Stimulated activated naive CD8-positive, alpha-beta T cell treated with anti-CD3 and anti-CD28 coated beads, Interleukin-15, Interleukin-2, amounts not matched to agents 100 U/mL and 50 U/mL, for 24 hours (primary cell): Measurements from ENCODE around the gene VPS51.
"Not testable (repeated sequence)": the region's sequence is repeated elsewhere in the genome, so short reads cannot be mapped to it uniquely, and the experiment has no call there.

Source experiments
- ATAC-seq: fragments of 150-1000 bp; cut with Tn5 transposase; one replicate; pipeline ENCODE4 v1.10.0; 2021
- DNase-seq: peaks from one replicate; pipeline ENCODE4 v3.0.0; 2021

VPS51 gene

DNA sequence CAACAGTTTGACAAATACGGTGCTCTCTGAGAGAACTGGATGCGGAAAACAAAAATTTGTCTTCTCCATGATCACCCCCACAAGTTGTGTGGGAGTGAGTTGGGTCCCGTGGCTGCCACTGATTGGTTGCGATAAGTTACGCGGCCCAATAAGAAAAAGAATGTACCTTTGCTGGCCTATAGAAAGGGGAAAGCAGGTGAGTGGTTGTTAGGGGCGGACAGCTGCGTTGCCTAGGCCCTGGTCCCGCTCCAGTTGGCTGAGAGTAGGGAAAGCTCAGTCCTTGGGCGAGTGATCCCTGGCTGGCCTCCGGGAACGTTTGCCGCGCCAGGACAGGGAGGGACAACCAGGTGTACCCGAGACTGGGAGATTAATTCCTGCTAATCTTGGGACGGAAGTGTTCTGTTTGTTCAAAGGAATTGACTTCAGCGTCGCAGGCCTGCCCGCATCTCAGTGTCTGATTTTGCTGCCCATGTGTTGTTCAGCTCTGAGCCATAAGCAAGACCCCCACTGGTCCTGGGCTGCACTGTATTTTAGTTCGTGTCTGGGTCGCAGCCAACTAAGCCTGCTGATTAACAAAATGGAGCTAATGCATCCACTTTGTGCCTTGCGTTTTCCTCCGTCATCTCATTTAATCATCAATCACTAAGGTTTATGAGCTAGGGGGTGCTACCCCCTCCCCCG, 39.1 kb downstream of the VPS51 start:
- ATAC-seq = peak; percentile 86
- peak; percentile 81 for DNase-seq

DNA sequence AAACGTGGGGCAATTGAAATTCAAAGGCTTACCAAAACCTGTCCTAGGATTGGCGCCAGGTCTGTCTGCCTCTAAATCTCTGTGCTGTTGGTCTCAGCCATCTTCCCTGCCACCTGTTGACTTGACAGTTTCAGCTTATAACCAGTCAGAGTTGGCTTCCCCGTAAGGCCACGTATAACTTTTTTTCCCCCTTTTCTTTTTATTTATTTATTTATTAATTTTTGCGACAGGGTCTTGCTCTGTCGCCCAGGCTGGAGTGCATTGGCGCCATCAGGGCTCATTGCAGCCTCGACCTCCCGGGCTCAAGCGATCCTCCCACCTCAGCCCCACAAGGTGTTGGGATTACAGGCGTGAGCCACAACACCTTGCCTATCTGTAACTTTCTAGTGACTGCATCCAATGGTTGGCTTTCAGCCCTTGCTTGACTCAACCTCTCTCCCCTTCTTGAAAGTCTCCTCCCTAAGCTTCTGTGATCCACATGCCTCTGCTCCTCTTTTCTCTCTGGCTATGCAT, 39.7 kb downstream of the VPS51 start:
- DNase-seq (no peak), ATAC-seq (no peak)

DNA sequence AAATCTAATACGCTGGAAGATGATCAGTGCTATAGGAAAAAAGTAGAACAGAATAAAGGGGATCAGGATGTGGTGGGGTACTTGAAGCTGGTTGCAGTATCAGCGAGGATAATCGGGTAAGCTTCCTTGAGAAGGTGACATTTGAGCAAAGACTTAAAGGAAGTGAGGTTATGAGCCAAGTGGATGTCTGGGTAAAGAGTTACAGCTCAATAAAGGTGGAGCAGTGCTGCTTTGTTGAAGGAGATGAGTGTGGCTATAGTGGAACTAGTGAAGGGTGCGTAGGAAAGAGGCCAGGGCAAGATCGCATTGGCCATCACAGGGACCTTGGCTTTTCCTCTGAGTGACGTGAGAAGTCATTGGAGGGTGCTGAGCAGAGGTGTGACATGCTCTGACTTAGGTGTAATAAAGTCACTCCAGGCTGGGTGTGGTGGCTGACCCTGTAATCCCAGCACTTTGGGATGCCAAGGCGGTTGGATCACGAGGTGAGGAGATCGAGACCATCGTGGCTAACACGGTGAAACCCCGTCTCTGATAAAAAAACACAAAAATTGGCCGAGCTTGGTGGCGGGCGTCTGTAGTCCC, 40.6 kb downstream of the VPS51 start:
- DNase-seq = no peak
- no peak for ATAC-seq

DNA sequence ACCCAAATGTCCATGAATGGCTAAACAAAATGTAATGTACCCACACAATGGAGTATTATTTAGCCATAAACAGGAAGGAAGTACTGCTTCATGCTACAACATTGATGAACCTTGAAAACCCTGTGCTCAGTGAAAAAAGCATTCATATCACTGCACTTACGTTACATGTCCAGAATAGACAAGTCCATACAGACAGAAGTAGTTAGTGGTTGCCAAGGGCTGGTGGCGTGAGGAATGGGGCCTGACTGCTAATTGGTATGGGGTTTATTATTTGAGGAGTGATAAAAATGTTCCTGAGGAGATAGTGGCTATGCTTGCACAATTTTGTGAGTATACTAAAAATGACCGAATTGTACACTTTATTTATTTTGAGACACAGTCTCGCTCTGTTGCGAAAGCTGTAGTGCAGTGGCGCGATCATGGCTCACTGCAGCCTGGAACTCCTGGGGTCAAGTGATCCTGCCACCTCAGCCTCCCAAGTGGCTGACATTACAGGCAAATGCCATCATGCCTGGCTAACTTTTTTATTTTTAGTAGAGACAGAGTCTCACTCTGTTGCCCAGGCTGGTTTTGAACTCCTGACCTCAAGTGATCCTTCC, 46.0 kb downstream of the VPS51 start:
- no peak for DNase-seq

DNA sequence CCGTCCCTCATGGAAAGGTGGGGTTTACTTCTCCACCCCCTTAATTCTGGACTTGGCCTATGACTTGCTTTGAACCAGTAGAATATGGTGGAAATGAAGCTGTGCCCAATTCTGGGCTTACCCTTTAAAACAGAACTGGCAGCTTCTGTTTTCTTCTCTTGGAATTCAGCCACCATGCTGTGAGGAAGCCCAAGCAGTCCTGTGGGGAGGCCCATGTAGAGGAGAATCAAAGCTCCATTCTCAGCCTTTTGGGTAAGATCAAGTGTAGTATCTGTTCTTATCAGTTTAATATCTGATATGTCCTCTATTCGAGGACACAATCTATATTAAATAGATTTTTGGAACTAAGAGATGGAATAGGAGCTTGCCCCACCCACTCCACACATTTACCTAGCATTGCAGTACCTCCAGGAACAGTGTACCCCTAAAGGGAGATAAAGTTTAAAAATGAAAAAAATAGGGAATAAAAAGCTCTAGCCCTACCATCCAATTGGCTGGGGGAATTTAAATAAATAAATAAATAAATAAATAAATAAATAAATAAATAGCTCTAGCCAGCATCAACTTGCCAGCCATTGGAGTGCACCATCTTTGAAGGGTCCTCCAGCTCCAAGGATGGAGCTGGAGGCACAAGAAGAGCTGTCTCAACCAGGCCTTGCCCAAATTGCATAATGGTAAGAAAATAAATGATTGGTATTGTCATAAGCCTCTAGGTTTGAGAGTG, 51.5 kb downstream of the VPS51 start:
- no peak for ATAC-seq
- DNase-seq = no peak

More for the DNA sequence above, 46.0 kb downstream of the VPS51 start:
- ATAC-seq = no peak

DNA sequence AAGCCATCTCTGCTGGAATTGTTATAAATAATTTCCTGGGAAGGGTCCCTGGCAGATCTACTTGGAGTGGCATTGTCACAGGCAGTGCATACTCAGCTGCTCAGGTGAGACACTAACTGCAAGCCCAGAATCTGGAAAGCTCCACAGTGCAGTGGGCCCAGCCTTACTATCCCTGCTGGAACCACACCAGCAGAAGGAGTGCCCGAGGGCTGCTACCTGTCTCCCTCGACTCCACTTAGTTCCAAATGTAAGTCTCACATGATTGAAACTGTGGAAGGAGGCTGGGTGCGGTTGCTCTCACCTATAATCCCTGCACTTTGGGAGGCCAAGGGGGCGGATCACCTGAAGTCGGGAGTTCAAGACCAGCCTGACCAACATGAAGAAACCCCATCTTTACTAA, 52.6 kb downstream of the VPS51 start:
- DNase-seq = no peak
- no peak for ATAC-seq

DNA sequence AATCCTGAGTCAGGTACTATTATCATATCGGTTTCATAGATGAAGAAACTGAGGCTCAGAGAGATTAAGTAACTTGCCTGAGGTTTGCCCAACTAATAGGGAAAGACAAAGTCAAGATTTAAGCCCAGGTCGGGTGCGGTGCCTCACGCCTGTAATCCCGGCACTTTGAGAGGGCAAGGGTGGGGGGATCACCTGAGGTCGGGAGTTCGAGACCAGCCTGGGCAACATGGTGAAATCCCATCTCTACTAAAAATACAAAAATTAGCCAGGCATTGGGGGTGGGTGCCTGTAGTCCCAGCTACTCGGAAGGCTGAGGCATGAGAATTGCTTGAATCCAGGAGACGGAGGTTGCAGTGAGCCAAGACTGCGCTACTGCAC, 54.1 kb downstream of the VPS51 start:
- ATAC-seq, DNase-seq: not testable (repeated sequence)

DNA sequence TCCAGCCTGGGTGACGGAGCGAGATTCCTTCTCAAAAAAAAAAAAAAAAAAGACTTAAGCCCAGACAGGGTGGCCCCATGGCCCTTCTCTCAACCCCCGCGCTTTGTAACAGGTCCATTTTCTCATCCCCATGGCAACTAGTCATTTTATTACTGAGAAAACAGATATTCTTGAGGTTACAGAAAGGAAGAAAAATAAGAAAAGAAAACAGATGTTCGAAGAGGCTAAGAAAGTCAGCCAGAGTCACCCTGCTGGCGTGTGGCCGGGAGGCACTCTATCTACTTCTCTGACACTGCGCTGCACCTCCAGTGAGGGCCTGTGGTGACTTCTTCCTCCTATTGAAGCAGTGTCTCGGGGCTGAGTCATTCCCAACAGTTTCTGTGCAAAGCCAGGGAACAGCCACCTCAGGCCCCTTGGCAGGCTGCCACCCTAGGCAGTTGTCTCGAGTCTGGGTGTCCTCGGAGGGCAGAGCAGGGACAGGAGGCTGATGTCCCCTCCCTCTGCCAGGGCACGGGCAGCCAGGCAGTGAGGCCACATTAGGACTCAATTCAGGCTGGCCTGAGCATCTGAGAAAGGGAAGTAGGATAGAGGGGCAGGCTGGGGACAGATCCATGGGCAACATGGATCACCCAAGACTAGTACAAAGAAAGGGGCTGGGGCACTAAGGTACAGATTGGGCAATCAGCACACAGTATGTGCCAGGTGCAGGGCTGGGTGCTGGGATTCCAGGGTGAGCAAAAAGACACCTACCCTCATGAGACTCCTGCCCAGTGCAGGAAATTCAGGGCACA, 54.7 kb downstream of the VPS51 start:
- peak; percentile 52 for DNase-seq
- peak; percentile 85 for ATAC-seq

DNA sequence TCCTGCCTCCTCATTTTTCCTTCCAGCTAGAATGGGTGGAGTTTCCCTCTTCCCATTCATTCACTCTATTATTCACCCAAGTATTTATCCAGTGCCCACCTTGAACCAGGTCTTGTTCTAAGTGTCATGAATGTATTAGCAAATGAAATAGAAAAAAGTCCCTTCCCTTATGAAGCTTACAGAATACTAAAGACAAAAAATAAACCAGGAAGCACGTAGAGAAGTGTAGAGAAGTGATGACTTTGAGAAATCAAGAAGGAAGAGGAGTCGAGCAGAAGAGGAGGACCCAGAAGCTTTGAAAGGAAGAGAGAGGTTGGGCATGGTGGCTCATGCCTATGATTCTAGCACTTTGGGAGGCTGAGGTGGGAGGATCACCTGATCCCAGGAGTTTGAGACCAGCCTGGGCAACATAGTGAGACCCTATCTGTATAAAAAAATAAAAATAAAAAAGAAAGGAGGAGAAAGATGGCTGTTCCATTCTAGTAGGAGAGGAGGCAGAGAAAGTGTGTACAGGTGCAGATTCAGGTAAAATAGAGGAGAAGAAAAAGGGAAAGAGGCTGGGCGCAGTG, 55.4 kb downstream of the VPS51 start:
- DNase-seq = no peak
- no peak for ATAC-seq

DNA sequence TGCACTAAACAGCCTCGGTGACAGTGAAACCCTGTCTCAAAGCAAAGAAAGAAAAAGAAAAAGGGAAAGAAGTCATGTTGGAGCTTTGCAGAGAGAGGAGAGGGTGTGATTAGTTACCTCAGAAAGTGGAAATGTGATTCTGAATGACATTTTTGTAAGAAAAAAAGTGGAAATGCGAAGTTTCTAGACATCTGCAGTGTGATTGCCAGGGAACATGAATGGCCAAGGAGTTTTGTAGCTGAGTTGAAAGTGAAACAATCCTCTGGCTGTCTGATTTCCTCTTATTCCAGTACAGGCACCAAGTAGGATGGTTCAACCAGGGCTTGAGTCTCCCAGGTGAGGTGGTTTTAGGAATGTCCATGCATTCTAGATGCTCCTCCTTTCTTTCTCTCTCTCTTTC, 56.1 kb downstream of the VPS51 start:
- DNase-seq = no peak
- ATAC-seq = no peak

DNA sequence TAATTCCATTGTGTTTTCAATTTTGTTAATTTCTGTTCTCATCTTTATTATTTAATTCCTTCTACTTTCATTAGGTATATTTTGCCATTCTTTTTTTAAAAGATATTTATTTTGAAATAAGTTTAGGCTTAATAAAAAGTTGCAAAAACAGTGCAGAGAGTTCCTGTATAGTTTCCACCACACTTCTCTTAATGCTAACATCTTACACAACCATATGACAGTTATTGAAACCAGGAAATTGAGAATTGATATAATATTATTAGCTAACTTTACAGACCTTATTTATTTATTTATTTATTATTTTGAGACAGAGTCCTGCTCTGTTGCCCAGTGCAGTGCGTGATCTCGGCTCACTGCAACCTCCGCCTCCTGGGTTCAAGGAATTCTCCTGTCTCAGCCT, 60.2 kb downstream of the VPS51 start:
- DNase-seq (no peak), ATAC-seq (no peak)

DNA sequence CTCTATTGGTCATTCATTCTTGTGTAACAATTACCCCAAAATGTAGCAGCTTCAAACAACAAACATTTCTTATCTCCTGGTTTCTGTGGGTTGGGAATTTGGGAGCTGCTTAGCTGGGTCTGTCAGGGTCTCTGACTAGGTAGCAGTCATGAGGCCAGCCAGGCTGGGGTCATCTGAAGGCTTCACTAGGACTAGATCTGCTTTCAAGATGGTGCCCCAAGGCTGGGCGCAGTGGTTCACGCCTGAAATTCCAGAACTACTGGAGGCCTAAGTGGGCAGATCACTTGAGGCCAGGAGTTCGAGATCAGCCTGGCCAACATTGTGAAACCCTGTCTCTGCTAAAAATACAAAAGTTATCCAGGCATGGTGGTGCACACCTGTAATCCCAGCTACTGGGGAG, 60.9 kb downstream of the VPS51 start:
- no peak for DNase-seq

DNA sequence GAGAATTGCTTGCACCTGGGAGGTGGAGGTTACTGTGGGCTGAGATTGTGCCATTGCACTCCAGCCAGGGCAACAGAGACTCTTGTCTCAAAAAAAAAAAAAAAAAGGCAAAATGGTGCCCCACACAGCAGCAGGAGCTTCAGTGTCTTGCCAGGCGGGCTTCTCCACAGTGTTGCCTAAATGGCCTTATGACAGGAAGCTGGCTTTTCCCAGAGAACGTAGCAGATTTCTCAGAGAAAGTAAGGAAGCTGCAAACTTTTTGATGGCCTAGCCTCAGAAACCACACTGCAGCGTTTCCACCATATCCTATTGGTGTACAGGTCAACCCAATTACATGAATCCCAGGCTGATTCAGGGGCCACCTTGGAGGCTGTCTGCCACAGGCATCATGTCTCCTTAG, 61.3 kb downstream of the VPS51 start:
- DNase-seq (no peak), ATAC-seq (no peak)

More for the DNA sequence above, 60.9 kb downstream of the VPS51 start:
- no peak for ATAC-seq

DNA sequence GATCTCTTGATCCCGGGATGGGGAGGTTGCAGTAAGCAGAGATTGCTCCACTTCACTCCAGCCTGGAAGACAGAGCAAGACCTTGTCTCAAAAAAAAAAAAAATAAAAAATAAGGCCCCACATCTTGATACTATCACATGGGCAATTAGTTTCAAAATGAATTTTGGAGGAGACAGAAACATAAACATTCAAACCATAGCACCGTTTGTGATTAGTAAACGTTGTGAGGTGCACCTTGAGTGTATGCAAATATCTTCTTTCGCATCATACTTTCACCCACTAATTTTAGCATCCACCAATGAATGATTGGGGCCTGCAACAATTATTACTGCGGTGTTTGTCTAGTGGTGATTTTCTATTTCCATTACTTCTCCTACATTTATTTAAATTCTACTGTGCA, 63.0 kb downstream of the VPS51 start:
- ATAC-seq (no peak), DNase-seq (no peak)

DNA sequence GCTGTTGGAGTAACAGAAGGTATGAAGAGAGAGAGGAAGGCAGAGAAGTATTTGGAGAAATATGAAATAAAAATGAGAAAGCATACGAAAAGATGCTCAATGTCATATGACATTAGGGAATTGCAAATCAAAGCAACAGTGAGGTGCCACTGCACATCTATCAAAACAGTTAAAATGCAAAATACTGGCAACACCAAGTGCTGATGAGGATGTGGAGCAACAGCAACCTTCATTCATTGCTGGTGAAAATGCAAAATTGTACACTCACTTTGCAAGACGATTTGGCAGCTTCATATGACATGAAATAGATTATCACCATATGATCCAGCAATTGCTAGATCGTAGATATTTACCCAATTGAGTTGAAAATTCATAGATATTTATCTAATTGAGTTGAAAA, 64.6 kb downstream of the VPS51 start:
- ATAC-seq = no peak
- no peak for DNase-seq
